ENCODE data around the gene SLC25A47. TPM values are rescaled to one million over a fixed set of nuclear protein-coding genes. Genes with fewer than 3 reads are reported as not detected.
A peak's percentile ranks its signal among the peaks of the same experiment; 100 is the strongest.

Gene SLC25A47
- total and polyA plus RNA-seq, 2 experiments from 2014 or later: 0.09 TPM; not detected in 1

GRCh38 chr14:100283984-100284881 is 38.9 kb upstream of the SLC25A47 start:
- Histone ChIP-seq H3K27ac (no peak overlapping the region), H3K4me3 (no peak overlapping the region), H3K27me3 (no peaks in the 10 kb centered on the region), H3K4me1 (ENCODE audit: low read depth) (peaks cover 13% of the 10 kb centered on the region), H3K36me3 (no peaks in the 10 kb centered on the region), H3K9me3 (ENCODE audit: low read depth) (no peaks in the 10 kb centered on the region)
- no peak for DNase-seq (ENCODE audit: low read depth in 1 of 2, low spot score in 1 of 2)
- TF ChIP-seq, protein P1, sequence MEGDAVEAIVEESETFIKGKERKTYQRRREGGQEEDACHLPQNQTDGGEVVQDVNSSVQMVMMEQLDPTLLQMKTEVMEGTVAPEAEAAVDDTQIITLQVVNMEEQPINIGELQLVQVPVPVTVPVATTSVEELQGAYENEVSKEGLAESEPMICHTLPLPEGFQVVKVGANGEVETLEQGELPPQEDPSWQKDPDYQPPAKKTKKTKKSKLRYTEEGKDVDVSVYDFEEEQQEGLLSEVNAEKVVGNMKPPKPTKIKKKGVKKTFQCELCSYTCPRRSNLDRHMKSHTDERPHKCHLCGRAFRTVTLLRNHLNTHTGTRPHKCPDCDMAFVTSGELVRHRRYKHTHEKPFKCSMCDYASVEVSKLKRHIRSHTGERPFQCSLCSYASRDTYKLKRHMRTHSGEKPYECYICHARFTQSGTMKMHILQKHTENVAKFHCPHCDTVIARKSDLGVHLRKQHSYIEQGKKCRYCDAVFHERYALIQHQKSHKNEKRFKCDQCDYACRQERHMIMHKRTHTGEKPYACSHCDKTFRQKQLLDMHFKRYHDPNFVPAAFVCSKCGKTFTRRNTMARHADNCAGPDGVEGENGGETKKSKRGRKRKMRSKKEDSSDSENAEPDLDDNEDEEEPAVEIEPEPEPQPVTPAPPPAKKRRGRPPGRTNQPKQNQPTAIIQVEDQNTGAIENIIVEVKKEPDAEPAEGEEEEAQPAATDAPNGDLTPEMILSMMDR (IDR thresholded peaks at IDR 0.05; ENCODE audit: low read depth, low read length): no peak

DNA sequence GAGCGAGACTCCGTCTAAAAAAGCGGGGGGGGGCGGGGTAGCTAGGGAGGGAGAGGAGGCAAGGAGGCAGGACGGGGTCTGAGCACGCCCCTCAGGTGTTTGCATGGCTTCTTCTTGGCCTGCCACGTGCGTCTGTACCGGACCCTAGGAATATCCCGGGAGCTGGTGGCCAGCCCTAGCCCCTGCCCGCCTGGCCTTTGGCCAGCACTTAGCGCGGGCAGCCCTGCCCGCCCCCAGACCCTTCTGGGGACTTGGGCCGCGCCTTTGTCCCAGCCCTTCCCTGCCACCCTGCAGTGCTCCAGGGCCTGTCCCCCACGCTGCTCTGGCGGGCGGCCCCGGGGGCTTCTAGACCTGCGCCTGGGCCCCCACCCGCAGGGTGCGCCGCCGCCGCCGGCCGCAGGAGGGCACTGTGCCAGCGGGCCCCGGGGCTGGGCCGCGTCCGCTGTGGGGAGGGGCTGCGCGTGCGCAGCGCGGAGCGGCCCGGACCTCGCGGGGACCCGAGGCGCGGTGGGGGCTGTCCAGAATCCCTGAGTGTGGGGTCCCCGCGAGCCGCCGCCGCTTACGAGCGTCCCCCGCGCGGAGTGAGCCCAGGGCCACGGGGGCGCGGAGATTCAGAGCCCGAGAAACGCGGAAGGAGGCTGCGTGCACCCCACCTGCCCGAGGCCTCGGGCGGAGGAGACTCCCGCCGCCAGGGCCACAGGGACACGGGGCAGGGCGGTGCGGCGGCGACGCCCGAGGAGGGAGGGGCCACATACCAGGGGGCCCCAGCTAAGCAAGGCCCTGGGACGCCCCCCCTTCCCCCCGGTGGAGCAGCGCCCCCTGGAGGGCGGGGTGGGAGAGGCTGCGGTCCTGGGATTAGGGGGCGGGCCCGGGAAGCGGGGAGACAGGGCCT is 37.9 kb upstream of the SLC25A47 start:
- TF ChIP-seq, protein P1 (IDR thresholded peaks at IDR 0.05; ENCODE audit: low read depth, low read length): peak; percentile 78
- Histone ChIP-seq H3K9me3 (ENCODE audit: low read depth) (no peaks in the 10 kb centered on the region), H3K27me3 (no peaks in the 10 kb centered on the region), H3K27ac (peak overlapping the region; percentile 4), H3K36me3 (no peaks in the 10 kb centered on the region), H3K4me3 (peak overlapping the region; percentile 38), H3K4me1 (ENCODE audit: low read depth) (peaks cover 23% of the 10 kb centered on the region)
- peak; percentile 64 to 81 for DNase-seq (ENCODE audit: low read depth in 1 of 2, low spot score in 1 of 2)

DNA sequence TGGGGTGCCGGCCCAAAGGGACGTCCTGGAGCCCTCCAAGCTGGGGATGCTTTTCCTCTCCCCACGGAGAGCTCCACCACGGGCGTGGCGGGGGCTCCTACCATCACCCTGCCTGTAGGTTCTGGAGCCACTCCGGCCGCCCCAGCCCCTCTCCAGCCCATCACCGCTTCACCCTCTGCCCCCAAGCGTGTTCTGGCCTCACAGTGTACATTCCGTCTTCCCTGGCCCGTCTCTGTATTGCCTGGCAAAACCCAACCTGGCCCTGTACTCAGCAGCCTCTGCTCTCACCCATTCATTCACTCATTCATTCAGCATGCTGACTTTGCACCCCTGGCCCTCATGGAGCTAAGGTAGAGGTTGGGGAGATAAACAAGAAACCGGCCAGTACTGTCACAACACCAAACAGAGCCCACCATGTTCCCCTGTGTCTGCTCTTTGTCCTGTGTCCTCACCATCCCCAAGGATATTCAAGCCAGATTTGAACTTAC is 37.2 kb upstream of the SLC25A47 start:
- Histone ChIP-seq H3K9me3 (ENCODE audit: low read depth) (no peaks in the 10 kb centered on the region), H3K4me3 (peak overlapping the region; percentile 38), H3K27ac (no peak overlapping the region), H3K4me1 (ENCODE audit: low read depth) (peaks cover 24% of the 10 kb centered on the region), H3K36me3 (no peaks in the 10 kb centered on the region), H3K27me3 (no peaks in the 10 kb centered on the region)
- TF ChIP-seq, protein P1 (IDR thresholded peaks at IDR 0.05; ENCODE audit: low read depth, low read length): no peak
- no peak for DNase-seq (ENCODE audit: low read depth in 1 of 2, low spot score in 1 of 2)

- no peaks in the 10 kb centered on the region for H3K27me3 ChIP-seq
- no peaks in the 10 kb centered on the region for H3K9me3 ChIP-seq (ENCODE audit: low read depth)
- no peak for DNase-seq (ENCODE audit: low read depth in 1 of 2, low spot score in 1 of 2)
- H3K27ac ChIP-seq: no peak overlapping the region
- H3K4me1 ChIP-seq (ENCODE audit: low read depth): peaks cover 19% of the 10 kb centered on the region
- H3K4me3 ChIP-seq: no peak overlapping the region
- TF ChIP-seq, protein P1 (IDR thresholded peaks at IDR 0.05; ENCODE audit: low read depth, low read length): no peak
- no peaks in the 10 kb centered on the region for H3K36me3 ChIP-seq
These were observed 36.5 kb upstream of the SLC25A47 start for GRCh38 chr14:100286484-100287191.
